HG02970 (cell line): ENCODE results near the gene JARID2.

Experiments used
- ATAC-seq: cut with Tn5 transposase; IDR thresholded peaks from one replicate; pipeline ENCODE4 v1.9.1; 2021; ENCODE audit warnings: mild to moderate bottlenecking, moderate library complexity, moderate number of reproducible peaks; ENCODE audit not compliant: unreplicated experiment, low FRiP score

JARID2 gene

DNA sequence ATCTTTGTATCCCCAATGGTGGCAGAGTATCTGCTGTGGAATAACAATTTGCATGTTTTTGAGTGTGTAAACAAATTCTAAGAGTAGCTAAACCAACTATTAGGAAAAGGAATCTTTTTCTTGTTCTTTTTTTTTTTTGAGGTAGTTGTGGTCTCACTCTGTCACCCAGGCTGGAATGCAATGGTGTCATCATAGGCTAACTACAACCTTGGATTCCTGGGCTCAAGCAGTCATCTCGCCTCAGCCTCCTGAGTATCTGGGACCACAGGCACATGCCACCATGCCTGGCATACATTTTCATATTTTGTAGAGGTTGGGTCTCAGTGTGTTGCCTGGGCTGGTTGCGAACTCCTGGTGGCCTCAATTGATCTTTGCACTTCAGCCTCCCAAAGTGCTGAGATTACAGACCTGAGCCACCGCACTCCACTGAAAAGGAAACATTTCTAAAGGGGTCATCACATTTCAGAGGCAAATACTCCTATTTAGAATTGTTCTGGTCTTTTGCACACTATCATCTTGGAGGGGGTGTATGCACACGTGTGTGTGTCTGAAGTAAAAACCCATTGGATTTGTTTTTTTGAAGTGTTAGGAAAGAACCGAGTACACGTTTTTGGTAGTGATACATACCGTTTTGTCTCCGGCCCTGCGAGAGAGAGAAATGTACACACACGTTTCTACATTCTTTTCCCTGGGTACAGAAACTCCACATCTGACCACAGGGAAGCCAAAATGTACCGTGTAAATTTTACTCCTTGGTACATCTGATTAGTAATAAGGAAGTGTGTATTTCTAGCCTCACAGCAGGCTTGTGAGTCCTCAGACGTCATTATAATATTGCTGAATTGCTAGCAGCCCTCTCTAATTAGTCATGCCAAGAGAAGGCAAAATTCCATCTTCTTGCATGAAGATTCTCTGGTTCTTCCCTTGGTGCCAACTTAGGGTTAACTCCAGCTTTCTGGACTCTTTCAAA lies 183.6 kb downstream of the JARID2 start:
- no peak for ATAC-seq

DNA sequence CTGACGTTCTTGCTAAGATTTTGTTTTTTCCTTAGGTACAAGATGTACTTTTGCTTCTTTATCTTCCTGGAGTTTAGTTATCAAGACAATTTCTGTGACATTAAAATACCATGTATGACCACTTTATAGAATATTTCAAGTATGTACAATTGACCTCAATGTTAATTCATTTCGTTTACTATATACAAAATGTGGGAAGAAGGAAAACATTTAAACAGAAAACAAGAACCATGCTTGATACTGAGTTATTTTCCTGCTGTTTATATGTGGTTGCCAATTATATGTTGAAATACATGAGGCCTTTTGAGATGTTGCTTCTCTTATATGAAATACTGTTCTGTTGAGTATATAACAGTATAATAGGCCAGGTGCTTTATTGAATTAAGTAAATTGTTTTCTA lies 184.3 kb downstream of the JARID2 start:
- no peak for ATAC-seq

GRCh38 chr6:15430931-15431405 lies 185.1 kb downstream of the JARID2 start:
- no peak for ATAC-seq

GRCh38 chr6:15431762-15432483 lies 186.1 kb downstream of the JARID2 start:
- no peak for ATAC-seq

DNA sequence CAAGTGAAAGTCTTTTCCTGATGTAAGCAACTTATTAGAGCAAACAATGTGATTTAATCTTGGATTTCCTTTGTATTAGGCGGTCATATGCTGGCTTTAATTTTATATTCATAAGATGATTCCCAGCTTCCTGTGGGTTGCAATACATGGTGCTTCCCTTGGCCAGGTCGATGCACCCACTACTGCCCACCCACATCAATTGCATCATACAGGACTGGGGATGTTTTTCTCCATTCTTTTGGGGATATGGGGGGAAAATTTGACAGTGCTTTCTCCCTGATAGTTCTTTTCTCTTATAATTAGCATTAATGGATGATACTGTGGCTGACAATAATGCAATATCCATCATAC lies 187.6 kb downstream of the JARID2 start:
- ATAC-seq: no peak

DNA sequence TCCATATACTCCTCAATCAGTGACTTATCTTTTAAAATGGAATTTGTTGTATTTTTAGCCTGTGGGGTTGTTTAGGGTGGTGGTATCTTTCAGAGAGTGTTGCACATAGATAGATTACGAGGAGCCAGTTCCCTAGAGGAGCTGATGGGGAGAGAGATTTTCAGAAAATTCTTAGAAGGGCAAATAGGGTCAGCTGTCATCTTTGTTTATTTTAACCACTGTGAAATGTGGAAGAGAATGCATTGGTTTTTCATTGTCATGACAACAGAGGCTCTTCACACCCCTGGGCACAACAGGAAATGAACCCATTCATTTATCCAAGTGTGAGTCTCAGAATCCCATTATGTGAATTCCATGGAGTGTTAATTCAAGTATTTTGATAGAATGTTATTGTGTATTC lies 188.4 kb downstream of the JARID2 start:
- no peak for ATAC-seq

- no peak for ATAC-seq
These were observed 189.0 kb downstream of the JARID2 start for GRCh38 chr6:15434823-15435380.

- no peak for ATAC-seq
These were observed 189.6 kb downstream of the JARID2 start for GRCh38 chr6:15435468-15435867.

- no peak for ATAC-seq
These were observed 190.6 kb downstream of the JARID2 start for GRCh38 chr6:15436451-15436850.

GRCh38 chr6:15437090-15437635 lies 191.3 kb downstream of the JARID2 start:
- ATAC-seq: no peak

DNA sequence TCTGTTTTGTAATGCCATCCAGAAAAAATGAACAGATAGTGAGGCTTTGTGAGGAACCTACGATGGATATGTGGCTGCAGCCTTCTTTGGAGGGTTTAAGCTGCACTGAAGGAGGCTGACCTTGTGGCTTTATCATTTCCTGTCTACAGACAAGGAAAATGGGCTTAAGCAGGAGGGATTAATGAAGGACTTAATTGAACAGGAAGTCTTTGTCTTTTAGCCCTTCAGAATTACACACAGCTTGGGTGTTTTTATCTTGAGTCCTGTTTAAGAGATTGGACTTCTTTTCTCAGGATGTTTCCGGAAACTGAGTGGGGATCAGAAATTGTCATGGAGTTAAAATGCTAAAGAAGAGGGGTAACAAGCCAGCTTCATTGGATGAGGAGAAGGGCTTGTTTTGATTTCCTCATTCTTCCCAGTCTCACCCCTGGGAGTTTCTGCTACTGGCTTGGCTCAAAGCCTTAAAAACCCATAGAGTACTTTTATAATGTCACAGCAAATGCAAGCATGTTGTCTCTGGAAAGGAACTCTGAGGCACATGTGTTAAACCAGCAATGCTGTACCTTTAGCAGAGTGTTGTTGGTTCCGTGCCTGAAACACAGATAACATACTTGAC lies 193.6 kb downstream of the JARID2 start:
- no peak for ATAC-seq

GRCh38 chr6:15440040-15440439 lies 194.2 kb downstream of the JARID2 start:
- ATAC-seq: no peak

GRCh38 chr6:15441215-15441868 lies 195.5 kb downstream of the JARID2 start:
- no peak for ATAC-seq

DNA sequence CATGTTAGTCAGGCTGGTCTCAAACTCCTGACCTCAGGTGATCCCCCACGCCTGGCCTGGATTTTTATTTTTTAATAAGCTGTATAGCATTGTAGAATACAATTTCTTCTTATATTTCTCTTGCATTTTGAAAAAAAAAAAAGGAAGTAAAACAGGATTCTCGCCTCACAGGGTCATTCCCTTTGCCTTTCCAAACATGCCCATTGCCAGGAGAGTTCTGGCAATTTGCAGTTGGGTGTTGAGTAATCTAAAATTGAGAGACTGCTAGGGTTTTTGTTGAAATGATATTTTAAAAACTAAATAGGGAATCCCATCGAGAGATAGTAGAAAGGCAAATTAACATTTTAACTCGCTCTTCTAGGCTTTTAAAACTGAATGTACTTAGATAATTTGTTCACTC lies 196.1 kb downstream of the JARID2 start:
- no peak for ATAC-seq

DNA sequence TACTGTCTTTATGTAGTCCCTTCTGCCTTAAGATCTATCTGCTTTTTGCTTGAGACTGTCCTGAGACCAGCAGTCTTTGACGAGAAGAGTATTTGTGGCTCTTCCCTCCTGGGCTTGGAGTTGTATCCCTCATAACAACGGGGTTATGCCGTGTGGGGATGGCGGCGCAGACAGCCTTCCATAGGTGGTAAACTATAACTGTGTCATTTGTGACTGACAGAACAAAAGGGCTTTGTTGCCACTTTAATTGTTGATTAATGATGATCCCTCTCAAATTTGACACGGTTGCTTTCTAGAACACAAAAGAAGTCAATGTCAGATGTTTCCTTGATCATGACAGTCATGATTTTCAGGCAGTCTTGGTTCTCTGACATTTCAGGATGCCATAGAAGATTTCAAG lies 196.6 kb downstream of the JARID2 start:
- ATAC-seq: no peak

DNA sequence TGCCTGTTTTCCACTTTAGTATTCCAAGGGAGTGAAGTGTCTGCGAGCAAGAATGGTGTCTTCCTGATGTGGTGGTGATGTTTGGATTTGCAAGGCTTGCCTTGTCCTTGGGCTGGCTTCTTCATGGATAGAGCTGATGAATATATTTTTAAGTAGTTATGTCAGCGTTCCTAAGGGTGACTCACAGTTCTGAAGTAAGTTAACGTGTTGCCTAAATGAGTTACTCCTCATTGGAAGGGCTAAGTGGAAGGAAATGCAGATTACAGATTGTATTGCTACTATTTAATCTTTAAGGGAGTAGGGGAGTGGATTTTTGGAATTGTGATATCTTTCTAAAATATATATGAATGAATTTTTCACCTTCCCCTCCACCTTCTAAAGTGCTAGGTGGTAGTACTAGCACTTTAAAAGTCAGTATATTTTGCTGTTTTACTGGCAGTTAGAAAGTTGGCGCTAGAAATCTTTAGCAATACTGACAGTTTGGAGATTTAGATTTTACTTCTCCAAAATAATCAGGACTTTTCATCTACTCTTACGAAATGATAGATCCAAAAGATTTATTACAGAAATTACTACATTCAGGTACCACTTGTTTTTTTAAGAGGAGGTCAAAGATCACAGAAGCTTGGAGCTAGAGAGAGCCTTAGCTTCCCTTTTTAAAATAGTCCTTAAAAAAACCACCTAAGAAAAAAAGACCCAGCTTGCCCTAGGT lies 197.4 kb downstream of the JARID2 start:
- ATAC-seq: no peak

DNA sequence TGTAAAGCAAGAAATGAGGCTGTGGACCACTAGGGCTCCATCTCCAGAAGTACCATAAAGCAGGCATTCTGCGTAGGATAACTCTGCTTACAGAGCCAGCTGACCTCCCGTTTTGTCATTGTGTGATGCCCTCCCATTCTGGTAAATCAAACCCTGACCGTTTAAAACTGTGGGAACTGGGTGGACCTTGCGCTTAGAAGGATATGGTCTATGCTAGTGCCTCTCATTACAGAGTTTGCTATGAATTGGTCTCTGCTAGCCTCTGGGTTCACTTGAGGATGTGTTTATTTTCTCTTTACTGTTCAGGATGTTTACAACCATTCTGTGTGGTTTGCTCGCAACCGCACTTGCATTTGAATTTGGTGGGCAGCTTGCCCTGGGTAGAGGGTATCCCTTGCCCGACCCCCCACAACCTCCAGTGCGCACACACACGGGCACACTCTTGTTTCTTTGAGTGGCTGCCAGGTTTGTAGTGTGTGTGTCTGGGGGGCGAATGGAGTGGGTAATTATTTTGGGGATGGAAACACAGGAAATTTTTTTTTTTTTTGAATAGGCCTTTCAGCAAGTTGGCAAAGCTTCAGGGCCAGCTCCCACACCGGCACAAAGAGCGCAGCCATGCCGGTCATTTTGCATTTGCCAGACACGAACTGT lies 198.3 kb downstream of the JARID2 start:
- no peak for ATAC-seq

- no peak for ATAC-seq
These were observed 199.0 kb downstream of the JARID2 start for GRCh38 chr6:15444881-15445280.
